ENCODE data around the gene SCGB1C1. TPM values are rescaled to one million over a fixed set of nuclear protein-coding genes. Genes with fewer than 3 reads are reported as not detected.

The SCGB1C1 gene
- total RNA-seq, 1 donor from 2014 or later: not detected

DNA sequence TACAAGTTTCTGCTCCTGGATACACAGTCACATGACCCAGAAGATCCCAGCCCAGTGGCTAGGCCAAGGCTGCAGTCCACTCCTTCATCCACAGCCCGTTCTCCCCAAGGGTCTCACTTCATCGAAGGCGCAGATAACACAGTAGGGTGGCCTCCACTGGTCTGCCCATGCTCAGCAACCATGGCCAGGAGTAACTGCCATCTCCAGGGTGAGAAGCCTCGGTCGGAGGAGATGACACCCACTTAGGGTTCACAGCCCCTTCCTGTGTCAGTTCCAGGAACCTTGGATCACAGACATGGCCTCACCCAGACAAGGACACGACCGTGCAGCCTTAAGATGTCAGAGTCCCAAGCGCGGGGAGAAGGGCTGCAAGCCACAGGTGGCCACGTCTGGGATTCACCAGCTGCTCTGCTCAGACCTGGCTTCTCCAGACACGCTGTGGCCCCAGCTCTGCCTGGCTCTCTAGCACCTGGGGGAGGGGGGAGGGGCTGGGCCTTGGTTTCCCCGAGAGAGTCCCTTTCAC is 11.8 kb downstream of the SCGB1C1 start:
- DNase-seq (ENCODE audit: low spot score in 2 of 2, unreplicated experiment in 2 of 2): peak in 1 of 2 experiments; percentile 26

GRCh38 chr11:205221-206001 is 12.5 kb downstream of the SCGB1C1 start:
- DNase-seq (ENCODE audit: low spot score in 2 of 2, unreplicated experiment in 2 of 2): no peak
- Mint-ChIP-seq H3K27ac (no peak overlapping the region), H3K4me1 (peaks cover 23% of the 10 kb centered on the region), H3K27me3 (ENCODE audit: low read depth) (no peaks in the 10 kb centered on the region), H3K4me3 (peak overlapping the region; percentile 91), H3K36me3 (peaks cover 14% of the 10 kb centered on the region), H3K9me3 (no peaks in the 10 kb centered on the region)
- no peak for TF ChIP-seq CTCF (IDR thresholded peaks at IDR 0.05; ENCODE audit: unreplicated experiment)

More for the DNA sequence above, 11.8 kb downstream of the SCGB1C1 start:
- no peaks in the 10 kb centered on the region for H3K27me3 Mint-ChIP-seq (ENCODE audit: low read depth)
- no peak overlapping the region for H3K27ac Mint-ChIP-seq
- no peaks in the 10 kb centered on the region for H3K9me3 Mint-ChIP-seq
- no peak overlapping the region for H3K4me3 Mint-ChIP-seq
- peaks cover 16% of the 10 kb centered on the region for H3K4me1 Mint-ChIP-seq
- H3K36me3 Mint-ChIP-seq: peaks cover 7% of the 10 kb centered on the region
- TF ChIP-seq CTCF (IDR thresholded peaks at IDR 0.05; ENCODE audit: unreplicated experiment): no peak

- no peak for DNase-seq (ENCODE audit: low spot score in 2 of 2, unreplicated experiment in 2 of 2)
- Mint-ChIP-seq H3K4me1 (peaks cover 23% of the 10 kb centered on the region), H3K4me3 (peak overlapping the region; percentile 91), H3K27ac (no peak overlapping the region), H3K9me3 (no peaks in the 10 kb centered on the region), H3K36me3 (peaks cover 14% of the 10 kb centered on the region), H3K27me3 (ENCODE audit: low read depth) (no peaks in the 10 kb centered on the region)
- TF ChIP-seq CTCF (IDR thresholded peaks at IDR 0.05; ENCODE audit: unreplicated experiment): no peak
These were observed 13.1 kb downstream of the SCGB1C1 start for GRCh38 chr11:206002-206384.

GRCh38 chr11:206526-207207 is 13.8 kb downstream of the SCGB1C1 start:
- peaks cover 23% of the 10 kb centered on the region for H3K4me1 Mint-ChIP-seq
- peak overlapping the region; percentile 91 for H3K4me3 Mint-ChIP-seq
- no peaks in the 10 kb centered on the region for H3K9me3 Mint-ChIP-seq
- no peak for DNase-seq (ENCODE audit: low spot score in 2 of 2, unreplicated experiment in 2 of 2)
- peaks cover 19% of the 10 kb centered on the region for H3K36me3 Mint-ChIP-seq
- H3K27ac Mint-ChIP-seq: peak overlapping the region; percentile 97
- H3K27me3 Mint-ChIP-seq (ENCODE audit: low read depth): no peaks in the 10 kb centered on the region
- no peak for TF ChIP-seq CTCF (IDR thresholded peaks at IDR 0.05; ENCODE audit: unreplicated experiment)

DNA sequence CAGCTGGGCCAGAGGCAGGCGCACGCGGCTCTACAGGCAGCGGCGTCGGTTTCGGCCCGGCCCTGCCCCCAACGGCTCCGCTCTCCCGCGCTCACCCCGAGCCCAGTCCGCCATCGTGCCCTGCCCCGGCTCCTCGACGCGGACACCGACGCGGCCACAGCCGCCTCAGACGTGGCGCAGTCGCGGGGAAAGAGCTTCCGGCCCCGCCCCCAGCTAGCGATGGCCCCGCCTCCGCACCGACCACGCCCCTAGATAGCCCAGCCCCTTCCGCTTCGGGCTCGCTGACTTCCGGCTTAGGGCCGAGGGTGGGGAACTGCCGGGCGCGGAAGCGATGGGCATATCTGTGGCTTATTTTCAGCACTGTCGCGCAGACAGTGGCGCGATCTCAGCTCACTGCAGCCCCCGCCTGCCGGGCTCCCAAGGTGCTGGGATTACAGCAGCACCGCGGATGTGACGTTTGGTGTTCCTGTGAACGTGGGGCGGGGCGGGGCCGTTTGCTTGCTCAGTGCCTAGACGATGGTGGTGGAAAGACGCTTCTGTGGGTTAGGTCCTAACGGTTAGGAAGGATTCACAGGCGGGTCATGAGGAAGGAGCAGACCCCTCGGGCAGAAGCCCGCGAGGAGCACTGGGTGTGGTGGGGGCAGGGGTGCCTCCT is 14.5 kb downstream of the SCGB1C1 start, which contains the start of the genes BET1L and RIC8A:
TSS of gene BET1L (minus strand) at position 192 of the 655 bp plus-strand sequence. CDS start at position 114, 78 bp downstream.
TSS of gene RIC8A (plus strand) at position 501 of the 655 bp plus-strand sequence. CDS start 1,147 bp downstream, outside the sequence.
- peaks cover 17% of the 10 kb centered on the region for H3K36me3 Mint-ChIP-seq
- H3K4me3 Mint-ChIP-seq: peak within 1 kb of the TSS; percentile 91
- TF ChIP-seq CTCF (IDR thresholded peaks at IDR 0.05; ENCODE audit: unreplicated experiment): no peak
- peak within 1 kb of the TSS; percentile 99 for H3K27ac Mint-ChIP-seq
- no peaks in the 10 kb centered on the region for H3K27me3 Mint-ChIP-seq (ENCODE audit: low read depth)
- peak; percentile 90 to 98 for DNase-seq (ENCODE audit: low spot score in 2 of 2, unreplicated experiment in 2 of 2)
- H3K4me1 Mint-ChIP-seq: peaks cover 23% of the 10 kb centered on the region
- H3K9me3 Mint-ChIP-seq: no peaks in the 10 kb centered on the region

Data from mesothelial cell of epicardium (in vitro differentiated cells).